Keratinocyte (primary cell): Measurements from ENCODE around the gene UBE2R2. TPM values are rescaled to one million over a fixed set of nuclear protein-coding genes. Genes with fewer than 3 reads are reported as not detected.
"Not testable (repeated sequence)": the region's sequence is repeated elsewhere in the genome, so short reads cannot be mapped to it uniquely, and the experiment has no call there.

Experiments
- DNase-seq: peaks from one replicate; pipeline ENCODE4 v3.0.0-alpha.2; 2011; ENCODE audit warnings: low read depth, missing footprints, low spot score
- FAIRE-seq: peaks from 2 replicates; lab custom pipeline; 2011; peaks lifted over from hg19 to GRCh38; lab: Jason Lieb, UNC
- H2AFZ ChIP-seq: 2 replicates; pipeline ENCODE4 v1.6.0; 2012; ENCODE audit warnings: low read length, control low read depth, inconsistent platforms; ENCODE audit not compliant: control insufficient read depth
- H3K27ac ChIP-seq: 2 replicates; pipeline ENCODE4 v1.5.1; 2011; ENCODE audit warnings: low read length; ENCODE audit not compliant: control insufficient read depth, insufficient read depth
- H3K27me3 ChIP-seq: 3 replicates; pipeline ENCODE4 v1.6.0; 2011; ENCODE audit warnings: low read length; ENCODE audit not compliant: control insufficient read depth, insufficient read depth; ENCODE audit errors: extremely low read depth
- H3K36me3 ChIP-seq, 2 experiments: 2 replicates in 1 of 2; 3 replicates in 1 of 2; pipeline ENCODE4 v1.5.1; 2011; ENCODE audit warnings: low read length in 2 of 2, mild to moderate bottlenecking in 1 of 2; ENCODE audit not compliant: control insufficient read depth in 2 of 2, insufficient read depth in 2 of 2; ENCODE audit errors: extremely low read depth in 1 of 2
- H3K4me1 ChIP-seq: 3 replicates; pipeline ENCODE4 v1.5.1; 2011; ENCODE audit warnings: low read length; ENCODE audit not compliant: control insufficient read depth, insufficient read depth; ENCODE audit errors: extremely low read depth
- H3K4me2 ChIP-seq: 3 replicates; pipeline ENCODE4 v1.6.0; 2011; ENCODE audit warnings: low read depth, low read length; ENCODE audit not compliant: control insufficient read depth, insufficient read depth; ENCODE audit errors: extremely low read depth
- H3K4me3 ChIP-seq, 3 experiments: fragments of 200-600 bp in 1 of 3; sonication (generic) in 1 of 3; 2 replicates in 2 of 3; 3 replicates in 1 of 3; pipeline ENCODE4 v1.5.1; 2011 to 2016; ENCODE audit warnings: low read length in 3 of 3, mild to moderate bottlenecking in 3 of 3, control low read depth in 2 of 3, inconsistent platforms in 1 of 3, low read depth in 1 of 3, mixed read lengths in 1 of 3, mixed run types in 1 of 3, moderate library complexity in 1 of 3; ENCODE audit not compliant: control insufficient read depth in 2 of 3, insufficient read depth in 2 of 3; ENCODE audit errors: extremely low read depth in 1 of 3
- H3K79me2 ChIP-seq: 2 replicates; pipeline ENCODE4 v1.6.0; 2012; ENCODE audit warnings: low read length; ENCODE audit not compliant: control insufficient read depth, insufficient read depth
- H3K9ac ChIP-seq: 3 replicates; pipeline ENCODE4 v1.6.0; 2011; ENCODE audit warnings: low read length; ENCODE audit not compliant: control insufficient read depth, insufficient read depth; ENCODE audit errors: extremely low read depth
- H3K9me1 ChIP-seq: 3 replicates; pipeline ENCODE4 v1.6.0; 2011; ENCODE audit warnings: low read length; ENCODE audit not compliant: control insufficient read depth, insufficient read depth; ENCODE audit errors: extremely low read depth
- H3K9me3 ChIP-seq: 2 replicates; pipeline ENCODE4 v1.5.1; 2012; ENCODE audit warnings: low read depth, low read length; ENCODE audit not compliant: control insufficient read depth
- H4K20me1 ChIP-seq: 3 replicates; pipeline ENCODE4 v1.6.0; 2011; ENCODE audit warnings: low read length; ENCODE audit not compliant: control insufficient read depth, insufficient read depth; ENCODE audit errors: extremely low read depth
- CTCF ChIP-seq, 3 experiments: IDR thresholded peaks in 1 of 3; conservative IDR thresholded peaks in 1 of 3; optimal IDR thresholded peaks in 1 of 3; 2 replicates in 2 of 3; 3 replicates in 1 of 3; pipeline versions ENCODE3 to v1.5.1; 2011; ENCODE audit warnings: low read length in 3 of 3, mild to moderate bottlenecking in 3 of 3, moderate library complexity in 2 of 3, control low read depth in 1 of 3, inconsistent platforms in 1 of 3; ENCODE audit not compliant: insufficient read depth in 2 of 3; ENCODE audit errors: extremely low read depth in 1 of 3
- EZH2 ChIP-seq: IDR thresholded peaks from one replicate; pipeline ENCODE4 v1.6.1; 2012; ENCODE audit warnings: inconsistent platforms, mild to moderate bottlenecking, low read length, moderate library complexity
- dilution Hi-C: fragments of 300-500 bp; cut with MboI; formaldehyde crosslinking; loops from one replicate; pipeline ENCODE4 v1.7.0; 2020; ENCODE audit warnings: low sequenced_read_pairs; ENCODE audit not compliant: extremely low pct_ligation_motif_present
- polyA plus RNA-seq, 5 experiments: library from polyadenylated mRNA; depleted of rRNA in 3 of 5; stranded (reverse) in 3 of 5; stranded (forward) in 1 of 5; unstranded in 1 of 5; fragments of >200 nt; gene quantifications; 1 replicate in 1 of 5; 2 replicates in 3 of 5; 3 replicates in 1 of 5; pipeline versions ENCODE4 v1.2.1 to v1.2.3, GENCODE V29; 2011 to 2012; ENCODE audit warnings: missing spikeins in 2 of 5, low read depth in 1 of 5, low replicate concordance in 1 of 5

Gene UBE2R2
- polyA plus RNA-seq, 1 donor (not counting 4 experiments of a cell fraction or from before 2014, with no cell fraction given) = 20.5 TPM

- H2AFZ ChIP-seq = no peak overlapping the region
- H3K36me3 ChIP-seq = no peaks in the 10 kb centered on the region
- dilution Hi-C loops = no loop called here
- peaks cover 6% of the 10 kb centered on the region for H4K20me1 ChIP-seq
- DNase-seq = no peak
- FAIRE-seq = no peak
- peaks cover 94% of the 10 kb centered on the region for H3K79me2 ChIP-seq
- H3K27me3 ChIP-seq = no peaks in the 10 kb centered on the region
- H3K9ac ChIP-seq = no peak overlapping the region
- H3K4me2 ChIP-seq = no peak overlapping the region
- no peaks in the 10 kb centered on the region for H3K9me3 ChIP-seq
- no peaks in the 10 kb centered on the region for H3K9me1 ChIP-seq
- H3K4me1 ChIP-seq = peaks cover 13% of the 10 kb centered on the region
- no peak overlapping the region for H3K4me3 ChIP-seq
- no peak overlapping the region for H3K27ac ChIP-seq
- TF ChIP-seq EZH2 (no peak), CTCF (optimal IDR thresholded peaks at IDR 0.05 in 1 of 3, IDR thresholded peaks at IDR 0.05 in 1 of 3, conservative IDR thresholded peaks at IDR 0.05 in 1 of 3; ENCODE audit: extremely low read depth in 1 of 3, insufficient read depth in 2 of 3, low read length in 3 of 3) (no peak)
These were observed 29.3 kb downstream of the UBE2R2 start for GRCh38 chr9:33846231-33846630.

GRCh38 chr9:33847894-33848205 lies 30.9 kb downstream of the UBE2R2 start:
- not testable (repeated sequence) for H4K20me1 ChIP-seq

DNA sequence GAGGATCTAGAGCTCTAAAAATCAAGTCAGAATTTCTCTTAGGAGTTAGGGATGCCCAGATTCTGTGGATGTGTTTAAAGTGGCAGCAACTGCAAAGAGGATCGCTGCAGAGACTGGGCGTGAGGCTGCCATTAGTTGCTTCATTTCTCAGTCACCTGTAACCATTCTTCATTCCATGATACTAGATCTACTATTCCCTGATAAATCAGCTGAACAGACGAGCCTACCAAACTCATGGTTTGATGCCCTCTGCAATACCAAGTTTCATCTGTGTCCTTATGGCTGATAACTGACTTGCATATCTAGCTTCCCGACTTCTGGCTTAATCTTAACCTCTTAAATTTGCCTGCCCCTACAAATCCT lies 33.3 kb downstream of the UBE2R2 start:
- dilution Hi-C loops = no loop called here
- TF ChIP-seq CTCF (optimal IDR thresholded peaks at IDR 0.05 in 1 of 3, IDR thresholded peaks at IDR 0.05 in 1 of 3, conservative IDR thresholded peaks at IDR 0.05 in 1 of 3; ENCODE audit: extremely low read depth in 1 of 3, insufficient read depth in 2 of 3, low read length in 3 of 3) (no peak), EZH2 (no peak)

More at GRCh38 chr9:33847894-33848205, 30.9 kb downstream of the UBE2R2 start:
- H3K9ac ChIP-seq, H2AFZ ChIP-seq, dilution Hi-C loops, H3K9me1 ChIP-seq, FAIRE-seq, DNase-seq, H3K36me3 ChIP-seq, H3K27ac ChIP-seq, H3K27me3 ChIP-seq, H3K4me2 ChIP-seq, H3K4me3 ChIP-seq, H3K4me1 ChIP-seq, H3K9me3 ChIP-seq: not testable (repeated sequence)
- peaks cover 94% of the 10 kb centered on the region for H3K79me2 ChIP-seq

More for the DNA sequence above, 33.3 kb downstream of the UBE2R2 start:
- no peaks in the 10 kb centered on the region for H3K27me3 ChIP-seq
- peaks cover 9% of the 10 kb centered on the region for H4K20me1 ChIP-seq
- DNase-seq = no peak
- no peaks in the 10 kb centered on the region for H3K9me1 ChIP-seq
- no peak overlapping the region for H3K27ac ChIP-seq
- H2AFZ ChIP-seq = no peak overlapping the region
- no peaks in the 10 kb centered on the region for H3K4me1 ChIP-seq
- H3K36me3 ChIP-seq = no peaks in the 10 kb centered on the region
- no peak overlapping the region for H3K4me2 ChIP-seq
- H3K79me2 ChIP-seq = peaks cover 94% of the 10 kb centered on the region
- no peak overlapping the region for H3K9ac ChIP-seq
- FAIRE-seq = peak; percentile 26
- no peaks in the 10 kb centered on the region for H3K9me3 ChIP-seq
- H3K4me3 ChIP-seq = no peak overlapping the region
